Middle frontal gyrus (tissue), 1 donor: Measurements from ENCODE around the gene KRT71.

Experiments
- DNase-seq: peaks from one replicate; pipeline ENCODE4 v3.0.0-alpha.2; 2015; ENCODE audit warnings: low spot score; ENCODE audit errors: extremely low spot score

The KRT71 gene

DNA sequence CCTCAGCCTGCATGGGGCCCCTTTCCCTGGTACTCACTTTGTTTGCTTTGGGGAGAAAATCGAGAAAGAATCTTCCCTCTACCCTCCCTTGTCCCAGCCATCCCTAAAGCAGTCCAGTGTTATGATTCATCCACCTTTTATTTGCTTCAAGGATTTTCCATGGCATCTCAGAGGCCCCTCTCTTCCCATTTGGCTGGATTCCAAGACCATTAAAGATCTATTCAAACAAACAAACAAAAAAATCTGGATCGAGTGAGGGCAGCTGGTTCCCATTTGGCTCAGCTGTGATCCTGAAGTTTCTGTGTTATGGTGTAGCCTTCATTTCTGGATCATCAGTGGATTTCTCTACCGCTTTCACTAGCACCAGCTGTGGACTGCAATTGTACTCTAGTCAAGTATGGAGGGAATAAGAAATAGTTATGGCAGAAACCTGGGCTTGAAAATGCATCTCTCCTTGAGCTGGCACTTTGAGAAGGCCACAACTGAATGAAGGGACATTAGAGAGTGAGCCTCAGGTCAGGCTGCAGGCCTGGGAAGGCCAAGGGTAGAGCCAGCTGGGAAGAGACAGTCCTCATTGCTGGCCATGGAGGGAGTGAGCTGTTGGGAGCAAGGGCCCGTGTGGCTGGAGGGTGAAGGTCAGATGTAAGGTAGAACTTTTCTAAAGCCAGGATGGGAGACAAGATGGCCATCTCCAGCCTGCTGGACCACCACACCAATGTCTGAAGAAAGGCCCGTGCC, 13.7 kb downstream of the KRT71 start:
- DNase-seq = no peak

- DNase-seq = no peak
These were observed 15.8 kb downstream of the KRT71 start for GRCh38 chr12:52537101-52537500.

GRCh38 chr12:52535574-52535973, 17.4 kb downstream of the KRT71 start:
- DNase-seq = no peak

GRCh38 chr12:52534482-52534881, 18.5 kb downstream of the KRT71 start:
- DNase-seq = no peak

GRCh38 chr12:52533686-52534470, 19.1 kb downstream of the KRT71 start:
- DNase-seq = no peak

DNA sequence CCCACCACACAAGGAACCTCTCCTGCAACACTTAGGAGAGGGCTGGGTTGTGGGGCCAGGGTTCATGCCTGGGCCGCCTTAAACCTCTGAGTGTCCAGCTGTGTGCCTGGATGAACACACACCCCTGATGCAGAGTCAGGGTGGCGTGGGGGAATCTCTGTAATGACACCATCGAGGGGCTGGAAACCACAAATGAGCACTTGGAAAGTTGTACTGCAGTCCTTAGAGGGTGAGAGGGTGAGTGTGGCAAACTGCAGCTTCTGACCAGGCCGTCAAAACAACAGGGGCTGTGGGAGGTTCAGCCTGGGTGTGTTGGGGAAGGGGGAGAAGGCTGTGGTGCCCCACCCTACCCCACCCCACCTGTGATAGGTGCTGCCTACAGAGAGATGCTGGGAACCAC, 20.3 kb downstream of the KRT71 start:
- DNase-seq = no peak

DNA sequence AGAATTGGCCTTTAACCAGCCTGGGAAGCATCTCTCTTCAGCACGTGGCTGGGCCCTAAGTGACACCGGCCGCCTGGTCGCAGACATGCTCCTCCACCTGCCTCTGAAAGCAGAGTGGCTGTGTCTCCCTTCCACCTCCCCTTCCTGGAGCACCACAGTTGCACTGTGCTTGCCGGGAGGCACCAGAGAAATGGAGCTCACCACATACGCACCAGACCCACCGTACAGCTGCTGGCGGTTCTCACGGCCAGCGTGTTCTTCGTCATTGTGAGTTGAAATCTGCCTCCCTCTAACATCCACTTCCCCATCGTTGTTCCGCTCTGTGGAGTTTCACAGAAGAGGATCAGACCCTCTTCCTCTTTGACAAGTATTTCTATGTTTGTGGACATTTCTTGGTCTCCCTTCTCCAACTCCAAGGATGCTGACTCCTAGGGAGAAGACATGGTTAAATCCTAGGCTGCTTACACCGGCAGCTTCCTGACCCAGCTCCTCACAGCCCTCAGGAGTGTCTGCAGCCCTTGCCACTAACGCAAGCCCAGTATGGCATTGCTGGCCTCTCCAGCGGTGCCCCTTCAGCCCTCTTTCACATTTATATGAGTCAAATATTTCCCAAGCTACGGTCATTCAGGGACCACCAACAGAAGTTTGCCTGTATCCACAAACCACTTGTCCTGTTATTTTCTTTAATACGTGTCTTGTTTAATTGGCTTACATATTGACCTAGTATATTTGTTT, 21.2 kb downstream of the KRT71 start:
- no peak for DNase-seq

GRCh38 chr12:52530905-52531304, 22.0 kb downstream of the KRT71 start:
- DNase-seq = no peak

- DNase-seq = no peak
These were observed 22.6 kb downstream of the KRT71 start for GRCh38 chr12:52530366-52530765.

DNA sequence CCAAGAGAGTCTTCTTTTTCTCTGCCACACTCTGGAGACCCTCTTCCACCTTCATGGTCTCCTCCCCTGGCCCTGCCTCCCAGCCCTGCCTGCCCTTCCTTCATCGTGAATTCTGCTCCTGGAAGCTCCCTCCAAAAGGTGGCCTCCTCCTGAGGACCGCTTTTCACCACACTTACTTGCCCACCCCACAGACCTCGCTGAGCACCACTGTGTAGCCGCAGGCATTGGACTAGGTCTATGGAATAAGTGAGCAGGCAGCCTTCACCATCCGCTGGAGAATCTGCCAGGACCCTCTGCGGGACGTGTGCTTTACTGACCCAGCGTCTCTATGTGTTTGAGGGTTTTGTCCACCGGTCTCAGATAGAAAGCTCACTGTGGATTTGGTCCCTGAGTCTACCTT, 23.1 kb downstream of the KRT71 start:
- DNase-seq = no peak

GRCh38 chr12:52529417-52529816, 23.5 kb downstream of the KRT71 start:
- no peak for DNase-seq

DNA sequence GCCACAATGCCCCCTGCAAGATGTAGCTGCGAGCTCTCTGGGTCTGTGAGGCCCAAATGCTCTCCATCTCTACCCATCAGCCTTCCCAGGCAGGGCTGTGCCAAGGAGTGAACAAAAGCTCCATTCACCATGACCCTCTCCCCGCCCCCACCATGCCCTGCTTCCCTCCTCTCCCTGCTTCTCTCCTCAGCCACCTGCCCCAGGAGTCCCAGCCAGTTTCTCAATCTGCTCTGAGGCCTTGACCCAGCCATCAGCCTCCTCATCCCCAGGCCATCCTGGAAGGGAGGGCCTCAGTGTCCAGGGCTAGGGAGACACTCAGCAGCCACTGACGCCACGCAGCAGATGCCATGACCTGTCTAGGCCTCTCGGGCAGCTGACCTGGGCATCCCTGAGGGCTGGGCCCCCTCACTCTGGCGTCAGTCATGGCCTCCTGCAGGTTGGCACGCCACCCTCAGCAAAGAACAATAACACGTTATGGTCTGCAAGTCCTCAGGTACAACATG, 24.3 kb downstream of the KRT71 start:
- no peak for DNase-seq

GRCh38 chr12:52527121-52527800, 25.7 kb downstream of the KRT71 start:
- DNase-seq = no peak

DNA sequence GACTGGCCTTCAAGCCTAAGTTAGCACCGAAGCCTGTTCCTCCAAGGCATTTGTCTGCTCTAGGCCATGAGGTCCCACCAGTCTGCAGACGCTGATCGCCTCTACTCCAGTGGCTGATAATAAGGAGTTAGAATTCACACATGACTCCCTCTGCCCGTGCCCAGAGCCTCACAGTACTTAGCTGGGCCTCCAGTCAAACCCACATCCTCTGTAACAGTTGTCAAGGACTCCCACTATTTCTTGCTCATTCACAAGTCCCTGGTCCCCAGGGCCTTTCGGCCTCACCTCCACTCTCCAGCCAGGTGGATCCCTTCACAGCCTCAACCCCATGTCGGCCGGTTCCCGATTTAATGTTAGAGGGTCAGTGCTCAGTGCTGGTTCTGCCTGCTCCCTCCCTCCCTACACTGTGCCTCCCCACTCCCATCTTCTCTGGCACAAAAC, 26.4 kb downstream of the KRT71 start:
- DNase-seq = no peak

DNA sequence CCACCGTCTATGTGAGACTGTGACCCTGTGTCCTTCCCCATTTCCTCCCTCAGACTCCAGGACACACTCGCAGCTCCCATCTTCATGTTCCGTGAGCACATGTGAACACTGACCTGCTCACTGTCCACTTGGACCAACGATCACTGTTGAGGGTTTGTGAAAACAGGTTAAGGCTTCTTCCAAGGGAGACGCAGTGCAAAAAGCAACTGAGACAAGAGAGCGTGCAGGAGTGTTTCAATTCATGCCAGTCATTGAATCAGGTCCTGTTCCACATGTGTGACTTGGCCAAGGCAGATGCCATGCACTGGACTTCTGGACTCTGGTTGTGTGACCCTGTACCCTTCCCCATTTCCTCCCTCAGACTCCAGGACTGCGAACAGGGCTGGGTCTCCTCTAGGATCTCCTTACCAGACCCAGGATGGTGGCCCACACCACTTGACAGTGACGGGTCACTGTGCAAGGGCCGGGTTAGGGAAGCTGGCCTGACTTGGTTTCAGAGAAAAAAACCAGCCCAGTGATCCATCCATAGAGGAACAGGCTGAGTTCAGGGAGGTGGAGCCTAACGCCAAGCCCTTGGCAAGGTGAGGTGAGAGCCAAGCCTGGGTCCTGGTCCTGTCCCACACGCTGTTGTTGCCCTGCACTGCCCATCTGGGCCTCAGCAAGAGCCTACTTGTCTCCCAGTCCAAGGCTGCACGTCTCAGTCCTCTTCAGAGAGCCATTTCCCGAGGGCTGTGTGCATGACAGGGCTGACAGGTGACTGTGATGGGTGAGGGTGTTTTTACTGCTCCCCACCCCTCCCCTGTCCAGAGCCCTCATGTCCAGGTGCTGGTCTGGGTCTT, 27.1 kb downstream of the KRT71 start:
- DNase-seq = no peak

DNA sequence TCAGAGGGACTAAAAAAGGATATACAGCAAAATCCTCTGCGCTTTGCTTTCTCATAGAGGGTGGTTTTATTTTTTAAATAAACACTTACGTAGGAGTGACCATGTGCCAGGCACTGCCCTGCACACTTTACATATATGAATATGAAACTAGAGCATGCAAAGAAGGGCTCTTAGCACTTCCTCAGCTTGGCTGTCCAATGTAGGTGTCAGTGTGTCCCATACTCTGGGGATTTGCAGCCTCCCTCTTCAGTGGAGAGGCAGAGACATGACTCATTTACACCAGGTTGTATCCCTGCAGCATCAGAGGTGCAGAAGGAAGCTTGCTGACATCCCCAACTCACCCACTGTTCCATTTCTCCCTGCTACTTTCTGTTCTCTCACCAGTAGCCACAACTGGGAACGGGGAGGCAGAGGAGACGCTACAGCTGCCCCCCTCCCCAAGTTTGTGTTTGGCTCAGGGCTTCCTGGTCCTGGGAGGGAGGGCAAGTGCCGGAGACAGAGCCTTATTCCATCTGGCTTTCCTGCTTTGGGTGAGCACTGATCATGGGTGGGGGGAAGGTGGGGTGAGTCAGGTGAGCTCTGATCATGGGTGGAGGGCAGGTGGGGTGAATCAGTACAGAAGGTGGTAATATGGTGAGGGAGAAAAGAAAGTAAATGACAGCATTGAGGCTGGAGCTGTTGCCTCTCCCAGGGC, 27.9 kb downstream of the KRT71 start:
- no peak for DNase-seq

GRCh38 chr12:52524241-52524897, 28.6 kb downstream of the KRT71 start:
- no peak for DNase-seq

- DNase-seq = no peak
These were observed 29.1 kb downstream of the KRT71 start for GRCh38 chr12:52523824-52524223.

- DNase-seq = no peak
These were observed 30.5 kb downstream of the KRT71 start for GRCh38 chr12:52522346-52523011.
